Measurements from ENCODE around the gene WDFY3. TPM values are rescaled to one million over a fixed set of nuclear protein-coding genes. Genes with fewer than 3 reads are reported as not detected.

WDFY3 gene
- total and polyA plus RNA-seq, 12 donors: 4.9 to 68.9 (median 51.1) TPM

GRCh38 chr4:84678976-84679744, 287.3 kb downstream of the WDFY3 start:
- no peak overlapping the region for H3K27ac ChIP-seq
- no peaks in the 10 kb centered on the region for H3K27me3 ChIP-seq
- no peak for DNase-seq
- H3K4me1 ChIP-seq: peaks cover 4 to 34% (median 22%) of the 10 kb centered on the region in 9 donors
- 92 to 93% methylated on average over 14 of the region's 14 CpGs for WGBS, 2 donors
- no peak for TF ChIP-seq CTCF (IDR thresholded peaks at IDR 0.05)
- H3K9me3 ChIP-seq: no peaks in the 10 kb centered on the region
- intact Hi-C loops (cut with DNase I): no loop called here
- no peak for ATAC-seq
- no peak overlapping the region for H3K4me3 ChIP-seq
- H3K36me3 ChIP-seq: peaks cover 0 to 100% (median 44%) of the 10 kb centered on the region in 9 donors

GRCh38 chr4:84677995-84678394, 288.5 kb downstream of the WDFY3 start:
- Histone ChIP-seq H3K4me3 (no peak overlapping the region), H3K27ac (no peak overlapping the region), H3K9me3 (no peaks in the 10 kb centered on the region), H3K36me3 (peaks cover 0 to 100% (median 35%) of the 10 kb centered on the region in 9 donors), H3K4me1 (peaks cover 4 to 28% (median 17%) of the 10 kb centered on the region in 9 donors), H3K27me3 (no peaks in the 10 kb centered on the region)
- ATAC-seq: peak in 1 of 8 donors; percentile 7
- no peak for TF ChIP-seq CTCF (IDR thresholded peaks at IDR 0.05)
- intact Hi-C loops (cut with DNase I): no loop called here
- no peak for DNase-seq
- 90 to 95% methylated on average over 5 of the region's 5 CpGs for WGBS, 2 donors

- no peak overlapping the region for H3K27ac ChIP-seq
- no peak overlapping the region for H3K4me3 ChIP-seq
- no peak for TF ChIP-seq CTCF (IDR thresholded peaks at IDR 0.05)
- DNase-seq (peak in 1 of 2 donors; percentile 12), ATAC-seq (peak in 5 of 8 donors; percentile 35 to 67 (median 39))
- 30 to 50% methylated on average over 9 of the region's 9 CpGs for WGBS, 2 donors
- intact Hi-C loops (cut with DNase I): no loop called here
- H3K9me3 ChIP-seq: no peaks in the 10 kb centered on the region
- H3K27me3 ChIP-seq: no peaks in the 10 kb centered on the region
- H3K4me1 ChIP-seq: peaks cover under 1 to 19% (median 8%) of the 10 kb centered on the region in 9 donors
- peaks cover 0 to 100% (median 42%) of the 10 kb centered on the region in 9 donors for H3K36me3 ChIP-seq
These were observed 289.4 kb downstream of the WDFY3 start for GRCh38 chr4:84677093-84677492.

GRCh38 chr4:84673475-84674240, 292.8 kb downstream of the WDFY3 start:
- ATAC-seq (no peak), DNase-seq (no peak)
- Histone ChIP-seq H3K4me1 (peaks cover 0 to 9% (median 0%) of the 10 kb centered on the region in 9 donors), H3K27me3 (no peaks in the 10 kb centered on the region), H3K4me3 (no peak overlapping the region), H3K36me3 (peaks cover 0 to 100% (median 53%) of the 10 kb centered on the region in 9 donors), H3K27ac (no peak overlapping the region), H3K9me3 (no peaks in the 10 kb centered on the region)
- TF ChIP-seq CTCF (IDR thresholded peaks at IDR 0.05): no peak
- intact Hi-C loops (cut with DNase I): loop anchor here in 1 of 10 donors (5.0 kb wide), 1 partner anchor 91 kb away; the partner anchor contains the start of gene CDS1
- WGBS, 2 donors: 85 to 86% methylated on average over 1 of the region's 1 CpG

All from heart right ventricle (tissue), 16 donors.